Testis (tissue), 2 donors: ENCODE data around the gene PTPRD.

Experiments used
- CTCF ChIP-seq, 3 experiments: fragments of 450-650 bp in 2 of 3; fragments of 200-600 bp in 1 of 3; sonication (generic) in 1 of 3; IDR thresholded peaks; one replicate each; pipeline ENCODE4 v1.5.1; 2016 to 2019; ENCODE audit warnings: antibody characterized with exemption in 3 of 3, mild to moderate bottlenecking in 2 of 3, moderate library complexity in 1 of 3
- POLR2A ChIP-seq: fragments of 450-650 bp; IDR thresholded peaks from one replicate; pipeline ENCODE4 v1.6.1; 2017; ENCODE audit warnings: antibody characterized with exemption, mild to moderate bottlenecking, moderate library complexity

- no peak for TF ChIP-seq CTCF (IDR thresholded peaks at IDR 0.05)
- no peak for TF ChIP-seq POLR2A
These were observed 651.3 kb downstream of the PTPRD start for GRCh38 chr9:9961487-9961886.
